Osteocyte (in vitro differentiated cells): ENCODE data around the gene BMX. TPM values are rescaled to one million over a fixed set of nuclear protein-coding genes. Genes with fewer than 3 reads are reported as not detected.

Experiments used
- DNase-seq: peaks from one replicate; pipeline ENCODE4 v3.0.0; 2021; ENCODE audit warnings: mixed read lengths; ENCODE audit not compliant: unreplicated experiment; ENCODE audit errors: extremely low spot score
- H3K27ac Mint-ChIP-seq: one replicate; pipeline ENCODE4 v1.8.0; 2021; ENCODE audit warnings: mild to moderate bottlenecking, mixed read lengths; ENCODE audit not compliant: unreplicated experiment
- H3K27me3 Mint-ChIP-seq: one replicate; pipeline ENCODE4 v1.8.0; 2021; ENCODE audit warnings: mixed read lengths; ENCODE audit not compliant: unreplicated experiment
- H3K36me3 Mint-ChIP-seq: one replicate; pipeline ENCODE4 v1.8.0; 2021; ENCODE audit warnings: mixed read lengths; ENCODE audit not compliant: unreplicated experiment
- H3K4me1 Mint-ChIP-seq: one replicate; pipeline ENCODE4 v1.8.0; 2021; ENCODE audit warnings: mixed read lengths; ENCODE audit not compliant: unreplicated experiment
- H3K4me3 Mint-ChIP-seq: one replicate; pipeline ENCODE4 v1.8.0; 2021; ENCODE audit warnings: mild to moderate bottlenecking, moderate library complexity, mixed read lengths; ENCODE audit not compliant: unreplicated experiment
- H3K9me3 Mint-ChIP-seq: one replicate; pipeline ENCODE4 v1.8.0; 2021; ENCODE audit warnings: mixed read lengths; ENCODE audit not compliant: unreplicated experiment
- total RNA-seq: library from RNA; stranded (reverse); gene quantifications from 2 replicates; pipeline ENCODE4 v1.2.1, GENCODE V29; 2021
- TF ChIP-seq, protein P1 (sequence below): fragments of 200-600 bp; sonication (generic); IDR thresholded peaks from 2 replicates; pipeline ENCODE4 v1.5.0; 2021; ENCODE audit warnings: antibody characterized with exemption, mild to moderate bottlenecking, moderate library complexity

BMX gene
- total RNA-seq, 1 donor from 2014 or later: not detected

DNA sequence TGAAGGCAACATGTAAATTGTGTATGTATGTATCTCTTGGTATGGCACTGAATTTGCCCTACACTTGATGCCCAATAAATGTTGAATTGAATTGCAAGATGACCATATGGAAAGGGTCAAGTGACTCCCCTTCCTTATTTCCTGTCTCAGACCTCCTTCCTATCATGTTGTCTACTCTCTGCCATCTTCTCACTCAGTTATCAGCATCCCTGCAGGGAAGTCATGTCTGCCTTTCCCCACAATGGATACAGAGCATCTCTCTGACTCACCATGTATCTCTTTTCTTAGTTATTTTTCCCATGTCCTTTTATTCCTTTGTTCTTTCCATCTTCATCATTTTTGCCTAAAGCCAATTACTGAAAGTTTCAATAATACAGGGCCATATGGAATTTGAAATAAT lies 22.5 kb downstream of the BMX start:
- peaks cover 12% of the 10 kb centered on the region for H3K27me3 Mint-ChIP-seq
- H3K4me3 Mint-ChIP-seq: no peak overlapping the region
- DNase-seq: no peak
- no peaks in the 10 kb centered on the region for H3K9me3 Mint-ChIP-seq
- H3K36me3 Mint-ChIP-seq: no peaks in the 10 kb centered on the region
- no peaks in the 10 kb centered on the region for H3K4me1 Mint-ChIP-seq
- TF ChIP-seq, protein P1, sequence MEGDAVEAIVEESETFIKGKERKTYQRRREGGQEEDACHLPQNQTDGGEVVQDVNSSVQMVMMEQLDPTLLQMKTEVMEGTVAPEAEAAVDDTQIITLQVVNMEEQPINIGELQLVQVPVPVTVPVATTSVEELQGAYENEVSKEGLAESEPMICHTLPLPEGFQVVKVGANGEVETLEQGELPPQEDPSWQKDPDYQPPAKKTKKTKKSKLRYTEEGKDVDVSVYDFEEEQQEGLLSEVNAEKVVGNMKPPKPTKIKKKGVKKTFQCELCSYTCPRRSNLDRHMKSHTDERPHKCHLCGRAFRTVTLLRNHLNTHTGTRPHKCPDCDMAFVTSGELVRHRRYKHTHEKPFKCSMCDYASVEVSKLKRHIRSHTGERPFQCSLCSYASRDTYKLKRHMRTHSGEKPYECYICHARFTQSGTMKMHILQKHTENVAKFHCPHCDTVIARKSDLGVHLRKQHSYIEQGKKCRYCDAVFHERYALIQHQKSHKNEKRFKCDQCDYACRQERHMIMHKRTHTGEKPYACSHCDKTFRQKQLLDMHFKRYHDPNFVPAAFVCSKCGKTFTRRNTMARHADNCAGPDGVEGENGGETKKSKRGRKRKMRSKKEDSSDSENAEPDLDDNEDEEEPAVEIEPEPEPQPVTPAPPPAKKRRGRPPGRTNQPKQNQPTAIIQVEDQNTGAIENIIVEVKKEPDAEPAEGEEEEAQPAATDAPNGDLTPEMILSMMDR: no peak
- H3K27ac Mint-ChIP-seq: no peak overlapping the region

DNA sequence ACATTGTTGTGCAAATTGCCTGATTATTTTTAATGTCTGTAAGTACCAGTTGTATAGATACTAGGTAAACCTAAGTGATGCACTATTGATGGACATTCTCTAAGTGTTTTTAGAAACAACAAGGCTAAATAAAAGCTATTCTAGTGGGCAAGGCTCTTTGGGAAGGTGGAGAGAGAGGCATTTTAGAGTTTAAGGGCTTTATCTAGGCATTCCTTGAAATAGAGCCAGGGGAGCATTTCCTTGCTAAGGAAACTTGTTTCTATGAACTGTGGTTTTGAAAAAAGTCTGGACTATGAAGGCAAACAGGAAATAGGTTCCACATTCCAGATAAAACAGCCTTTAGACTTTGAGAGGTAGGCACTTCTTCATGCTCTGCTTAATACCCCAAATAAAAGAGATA lies 23.8 kb downstream of the BMX start:
- H3K27ac Mint-ChIP-seq: no peak overlapping the region
- peaks cover 12% of the 10 kb centered on the region for H3K27me3 Mint-ChIP-seq
- H3K36me3 Mint-ChIP-seq: no peaks in the 10 kb centered on the region
- H3K4me3 Mint-ChIP-seq: no peak overlapping the region
- TF ChIP-seq, protein P1: no peak
- DNase-seq: no peak
- H3K9me3 Mint-ChIP-seq: no peaks in the 10 kb centered on the region
- no peaks in the 10 kb centered on the region for H3K4me1 Mint-ChIP-seq

DNA sequence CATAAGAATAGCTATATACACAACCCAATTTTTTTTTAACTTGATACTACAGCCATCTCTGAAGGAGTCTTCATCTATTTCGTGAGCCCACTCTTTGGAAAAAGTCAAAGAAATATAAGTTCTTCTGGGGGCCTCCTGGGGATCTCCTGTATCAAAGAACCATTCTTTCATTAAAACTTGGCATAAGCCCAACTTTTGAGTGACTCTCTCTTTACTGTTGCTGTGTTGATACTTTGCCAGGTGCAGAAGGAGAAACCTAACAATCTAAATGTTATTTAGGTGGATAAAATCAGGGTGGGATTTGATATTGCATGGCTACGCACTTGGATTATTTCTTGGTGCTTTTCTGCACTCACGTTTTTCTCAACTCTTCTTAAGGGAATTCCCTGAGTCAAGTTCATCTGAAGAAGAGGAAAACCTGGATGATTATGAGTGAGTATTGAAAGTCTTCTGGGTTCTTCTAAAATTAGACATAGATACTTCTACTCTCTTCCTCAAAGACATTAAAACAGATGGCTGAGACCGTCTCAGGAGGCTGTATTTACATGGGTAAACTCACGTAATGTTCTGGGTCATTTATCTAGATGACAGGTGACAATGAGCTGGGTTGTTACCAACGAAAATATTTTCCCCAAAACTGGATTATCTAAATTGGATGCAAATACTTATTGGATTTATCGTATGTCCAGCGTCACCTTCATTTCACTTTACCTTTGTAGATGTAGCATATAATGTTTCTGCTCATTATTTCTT lies 25.2 kb downstream of the BMX start:
- Mint-ChIP-seq H3K27me3 (peaks cover 8% of the 10 kb centered on the region), H3K9me3 (no peaks in the 10 kb centered on the region), H3K4me3 (no peak overlapping the region), H3K36me3 (no peaks in the 10 kb centered on the region), H3K27ac (no peak overlapping the region), H3K4me1 (no peaks in the 10 kb centered on the region)
- no peak for DNase-seq
- TF ChIP-seq, protein P1: no peak

DNA sequence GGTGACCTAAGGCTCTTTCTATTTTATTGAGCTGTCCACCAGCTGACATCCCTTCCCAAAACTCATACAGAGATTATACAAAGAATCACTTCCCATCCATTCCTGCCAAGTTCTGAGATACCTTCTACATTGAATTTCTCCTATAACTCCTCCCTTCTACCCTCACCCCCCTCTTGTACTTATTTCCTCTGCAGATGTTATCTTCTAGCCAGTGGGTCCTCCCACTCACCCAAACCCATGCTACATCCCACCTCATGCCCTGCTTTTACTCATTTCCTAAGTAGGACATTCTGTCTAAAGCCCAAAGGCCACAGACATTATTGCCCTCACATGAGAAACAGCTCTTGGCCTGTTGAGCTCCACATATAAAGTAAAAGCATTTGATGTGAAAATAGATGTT lies 28.6 kb downstream of the BMX start:
- TF ChIP-seq, protein P1: no peak
- Mint-ChIP-seq H3K27ac (no peak overlapping the region), H3K27me3 (peaks cover 9% of the 10 kb centered on the region), H3K36me3 (no peaks in the 10 kb centered on the region), H3K4me3 (no peak overlapping the region), H3K4me1 (no peaks in the 10 kb centered on the region), H3K9me3 (no peaks in the 10 kb centered on the region)
- no peak for DNase-seq

DNA sequence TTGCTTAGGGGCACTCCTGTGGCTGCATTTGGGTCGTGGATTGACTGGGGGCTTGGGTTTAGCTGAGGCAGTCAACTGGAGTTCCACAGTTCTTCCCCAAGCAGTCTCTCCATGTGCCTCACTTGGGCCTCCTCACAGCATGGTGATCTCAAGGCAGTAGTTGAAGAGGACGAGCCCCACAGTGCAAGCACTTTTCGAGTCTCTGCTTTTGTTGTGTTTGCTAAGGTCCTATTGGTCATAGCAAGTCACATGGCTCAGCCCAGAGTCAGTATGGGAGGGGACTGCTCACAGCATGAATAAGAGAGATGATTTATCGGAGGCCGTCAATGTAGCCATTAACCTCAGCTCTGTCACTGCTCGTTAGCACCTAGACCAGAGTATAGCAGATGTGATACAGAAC lies 29.7 kb downstream of the BMX start:
- no peak for DNase-seq
- no peaks in the 10 kb centered on the region for H3K9me3 Mint-ChIP-seq
- H3K27ac Mint-ChIP-seq: no peak overlapping the region
- TF ChIP-seq, protein P1: no peak
- no peak overlapping the region for H3K4me3 Mint-ChIP-seq
- H3K36me3 Mint-ChIP-seq: no peaks in the 10 kb centered on the region
- H3K4me1 Mint-ChIP-seq: no peaks in the 10 kb centered on the region
- peaks cover 9% of the 10 kb centered on the region for H3K27me3 Mint-ChIP-seq
